MM.1S (cell line): ENCODE data around the gene UGT3A2.

ENCODE experiments used
- EZH2 ChIP-seq: fragments of 300-600 bp; sonication (generic); optimal IDR thresholded peaks from 2 replicates; pipeline ENCODE3; 2017; ENCODE audit warnings: low read depth, mild to moderate bottlenecking, antibody characterized with exemption, low read length, mixed read lengths
- EZH2phosphoT487 ChIP-seq: fragments of 300-600 bp; sonication (generic); IDR thresholded peaks from 2 replicates; pipeline ENCODE4 v1.6.1; 2018; ENCODE audit warnings: antibody characterized with exemption, low read length
- TF ChIP-seq, protein P1 (sequence below): fragments of 300-600 bp; sonication (generic); IDR thresholded peaks from 2 replicates; pipeline ENCODE4 v1.5.1; 2016; ENCODE audit warnings: antibody characterized with exemption, low read length, mixed read lengths

DNA sequence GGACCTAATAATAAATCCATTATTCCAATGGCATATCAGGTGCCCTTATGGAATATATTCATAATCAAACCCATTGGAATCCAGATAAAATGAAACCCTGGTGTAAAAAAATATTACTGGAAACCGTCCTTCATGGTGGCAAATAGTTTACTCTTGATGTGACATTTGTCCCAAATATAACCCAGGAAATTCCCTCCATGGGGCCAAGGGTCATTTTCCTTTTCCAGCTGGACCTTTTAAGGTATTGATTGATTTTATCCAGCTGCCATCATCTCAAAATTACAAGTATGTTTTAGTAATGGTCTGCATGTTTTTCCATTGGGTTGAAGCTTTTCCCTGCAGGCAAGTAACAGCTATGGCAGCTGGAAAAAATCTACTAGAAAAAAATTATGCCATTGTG lies 67.1 kb downstream of the UGT3A2 start:
- TF ChIP-seq, protein P1, sequence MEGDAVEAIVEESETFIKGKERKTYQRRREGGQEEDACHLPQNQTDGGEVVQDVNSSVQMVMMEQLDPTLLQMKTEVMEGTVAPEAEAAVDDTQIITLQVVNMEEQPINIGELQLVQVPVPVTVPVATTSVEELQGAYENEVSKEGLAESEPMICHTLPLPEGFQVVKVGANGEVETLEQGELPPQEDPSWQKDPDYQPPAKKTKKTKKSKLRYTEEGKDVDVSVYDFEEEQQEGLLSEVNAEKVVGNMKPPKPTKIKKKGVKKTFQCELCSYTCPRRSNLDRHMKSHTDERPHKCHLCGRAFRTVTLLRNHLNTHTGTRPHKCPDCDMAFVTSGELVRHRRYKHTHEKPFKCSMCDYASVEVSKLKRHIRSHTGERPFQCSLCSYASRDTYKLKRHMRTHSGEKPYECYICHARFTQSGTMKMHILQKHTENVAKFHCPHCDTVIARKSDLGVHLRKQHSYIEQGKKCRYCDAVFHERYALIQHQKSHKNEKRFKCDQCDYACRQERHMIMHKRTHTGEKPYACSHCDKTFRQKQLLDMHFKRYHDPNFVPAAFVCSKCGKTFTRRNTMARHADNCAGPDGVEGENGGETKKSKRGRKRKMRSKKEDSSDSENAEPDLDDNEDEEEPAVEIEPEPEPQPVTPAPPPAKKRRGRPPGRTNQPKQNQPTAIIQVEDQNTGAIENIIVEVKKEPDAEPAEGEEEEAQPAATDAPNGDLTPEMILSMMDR = no peak
- no peak for TF ChIP-seq EZH2
- TF ChIP-seq EZH2phosphoT487 = no peak
